HG03108 (cell line): ENCODE measurements around the gene ARHGAP40.

Experiments
- ATAC-seq: cut with Tn5 transposase; IDR thresholded peaks from one replicate; pipeline ENCODE4 v1.9.1; 2021; ENCODE audit warnings: moderate library complexity; ENCODE audit not compliant: unreplicated experiment

The ARHGAP40 gene

GRCh38 chr20:38617011-38617829 is 15.6 kb downstream of the ARHGAP40 start:
- no peak for ATAC-seq

GRCh38 chr20:38617830-38618196 is 16.2 kb downstream of the ARHGAP40 start:
- ATAC-seq, result no peak

- ATAC-seq, result no peak
Measured at GRCh38 chr20:38620441-38620840, 18.8 kb downstream of the ARHGAP40 start.

DNA sequence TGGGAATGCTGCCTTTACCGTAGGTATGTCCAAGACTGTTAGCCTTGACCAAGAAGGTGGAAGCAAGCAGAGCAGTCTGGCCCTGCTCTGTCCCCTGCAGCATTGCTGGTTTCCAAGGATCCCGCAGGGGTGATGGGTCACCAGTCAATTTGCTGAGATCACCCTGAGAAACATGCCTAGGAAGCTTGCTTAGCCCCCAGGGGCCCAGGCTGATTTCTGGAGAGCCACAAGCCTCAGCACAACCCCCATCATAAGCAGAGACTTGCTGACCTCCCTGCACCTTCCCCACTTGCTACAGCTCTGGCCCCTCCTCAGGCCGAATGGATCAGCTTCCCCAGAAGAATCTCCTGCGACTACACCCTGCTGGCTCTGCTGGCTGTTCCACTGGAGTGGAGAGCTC is 21.5 kb downstream of the ARHGAP40 start:
- no peak for ATAC-seq

GRCh38 chr20:38624084-38624483 is 22.5 kb downstream of the ARHGAP40 start:
- no peak for ATAC-seq

DNA sequence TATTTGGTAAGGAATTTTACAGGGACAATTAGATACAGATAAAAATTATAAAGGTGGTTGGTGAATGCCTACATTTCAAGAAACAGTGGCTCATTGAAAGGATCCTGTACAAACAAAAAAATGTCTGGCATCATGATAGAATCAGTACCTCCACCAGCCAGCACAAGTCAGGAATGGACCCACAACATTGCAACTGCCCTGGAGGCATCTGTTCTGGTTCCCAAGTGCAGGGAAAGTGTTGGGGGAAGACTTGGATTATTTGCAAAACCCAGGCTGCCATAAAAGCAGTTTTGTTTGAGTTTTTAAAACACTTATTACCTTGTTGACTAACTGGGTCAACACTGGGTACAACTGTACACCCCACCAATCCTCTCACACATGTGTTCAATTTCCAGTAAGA is 24.3 kb downstream of the ARHGAP40 start:
- no peak for ATAC-seq

- ATAC-seq, result no peak
Measured at GRCh38 chr20:38626921-38627659, 25.5 kb downstream of the ARHGAP40 start.

DNA sequence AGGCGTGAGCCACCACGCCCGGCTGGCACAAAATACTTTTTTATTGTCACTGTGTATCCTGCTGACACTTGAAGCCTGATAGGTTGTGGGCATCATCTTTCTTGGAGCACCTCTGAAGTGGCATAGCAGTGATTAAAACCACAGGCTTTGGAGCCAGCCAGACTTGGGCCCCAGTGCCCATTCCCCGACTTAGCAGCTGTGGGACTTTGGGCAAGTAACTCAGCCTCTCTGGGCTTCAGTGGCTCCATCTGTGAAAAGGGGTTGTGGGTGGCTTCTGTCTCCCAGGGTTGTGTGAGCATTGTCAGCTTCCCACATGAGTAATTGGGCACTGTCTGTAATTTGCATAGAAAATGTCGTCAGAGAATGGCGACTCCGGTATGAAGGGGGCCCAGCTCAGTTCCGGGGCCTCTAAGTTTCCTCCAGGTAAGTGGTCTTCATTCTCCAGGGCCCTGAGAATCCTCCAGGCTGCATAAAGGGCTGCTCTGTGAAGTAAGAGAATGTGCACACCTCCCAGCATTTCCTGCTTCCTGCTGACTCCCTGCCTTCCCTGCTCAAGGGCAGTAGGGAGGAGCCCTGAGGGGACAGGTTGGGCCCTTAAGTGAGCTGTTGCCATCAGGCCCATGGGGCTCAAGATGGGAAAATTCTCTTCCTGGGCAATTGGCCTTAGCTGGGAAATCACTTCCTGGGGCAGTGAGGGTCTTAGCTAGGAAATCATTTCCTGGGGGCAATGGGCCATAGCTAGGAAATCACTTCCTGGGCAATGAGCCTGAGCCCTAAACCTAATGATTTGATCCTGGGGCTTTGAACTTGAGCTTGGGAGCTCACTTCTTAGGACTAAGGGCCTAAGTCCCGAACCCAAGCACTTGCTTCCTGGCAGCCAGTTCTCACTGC is 27.2 kb downstream of the ARHGAP40 start:
- ATAC-seq, result no peak

GRCh38 chr20:38629979-38630378 is 28.4 kb downstream of the ARHGAP40 start:
- no peak for ATAC-seq

- ATAC-seq, result no peak
Measured at GRCh38 chr20:38630727-38631126, 29.1 kb downstream of the ARHGAP40 start.

GRCh38 chr20:38631155-38632022 is 29.8 kb downstream of the ARHGAP40 start:
- no peak for ATAC-seq

GRCh38 chr20:38633577-38634093 is 32.0 kb downstream of the ARHGAP40 start:
- ATAC-seq, result no peak

- no peak for ATAC-seq
Measured at GRCh38 chr20:38635721-38636288, 34.2 kb downstream of the ARHGAP40 start.

- no peak for ATAC-seq
Measured at GRCh38 chr20:38640521-38640920, 38.9 kb downstream of the ARHGAP40 start.

DNA sequence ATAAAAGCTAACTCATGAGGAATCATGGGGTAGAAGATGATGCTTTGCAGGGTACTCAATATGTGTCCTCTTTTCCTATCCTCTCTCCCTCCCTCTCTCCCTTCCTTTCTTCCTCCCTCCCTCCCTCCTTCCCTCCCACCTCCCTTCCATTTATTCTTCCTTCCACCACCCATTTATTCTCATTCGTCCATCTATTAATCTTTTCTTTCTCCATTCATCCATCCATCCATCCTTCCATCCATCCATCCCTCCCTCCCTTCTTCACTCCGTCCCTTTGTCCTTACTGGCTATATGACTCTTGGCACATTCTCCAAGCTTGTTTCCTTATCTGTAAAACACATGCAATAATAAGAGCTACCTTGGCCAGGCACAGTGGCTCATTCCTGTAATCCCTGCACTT is 40.9 kb downstream of the ARHGAP40 start:
- ATAC-seq, result no peak

DNA sequence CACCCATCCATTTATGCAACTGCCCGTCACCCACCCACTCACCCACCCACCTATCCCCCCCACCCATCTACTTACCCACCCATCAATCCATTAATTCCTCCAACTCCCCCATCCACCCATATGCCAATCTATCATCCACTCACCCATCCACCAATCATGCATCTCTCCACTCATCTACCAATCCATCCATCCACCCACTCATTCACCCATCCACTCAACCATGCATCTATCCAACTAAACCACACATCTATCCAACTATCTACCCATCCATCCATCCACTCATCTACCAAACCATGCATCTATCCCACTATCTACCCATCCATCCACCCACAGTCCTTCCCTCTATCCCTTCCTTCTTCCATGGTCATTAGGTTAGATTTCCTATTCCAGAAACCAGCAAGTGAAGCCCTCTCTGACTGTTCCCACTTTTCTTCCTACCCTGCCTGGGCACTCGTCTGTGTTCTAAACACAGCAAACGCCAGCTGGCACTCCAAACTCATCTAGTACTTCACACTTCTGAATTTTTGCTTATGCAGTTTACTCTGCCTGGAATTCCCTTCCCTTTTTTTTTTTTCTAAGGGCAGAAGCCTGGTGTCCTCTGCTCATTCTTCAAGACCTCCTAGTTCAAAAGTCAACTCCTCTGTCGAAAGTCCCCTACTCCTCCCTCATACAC is 43.1 kb downstream of the ARHGAP40 start:
- ATAC-seq, result no peak

- ATAC-seq, result no peak
Measured at GRCh38 chr20:38645351-38645750, 43.7 kb downstream of the ARHGAP40 start.

DNA sequence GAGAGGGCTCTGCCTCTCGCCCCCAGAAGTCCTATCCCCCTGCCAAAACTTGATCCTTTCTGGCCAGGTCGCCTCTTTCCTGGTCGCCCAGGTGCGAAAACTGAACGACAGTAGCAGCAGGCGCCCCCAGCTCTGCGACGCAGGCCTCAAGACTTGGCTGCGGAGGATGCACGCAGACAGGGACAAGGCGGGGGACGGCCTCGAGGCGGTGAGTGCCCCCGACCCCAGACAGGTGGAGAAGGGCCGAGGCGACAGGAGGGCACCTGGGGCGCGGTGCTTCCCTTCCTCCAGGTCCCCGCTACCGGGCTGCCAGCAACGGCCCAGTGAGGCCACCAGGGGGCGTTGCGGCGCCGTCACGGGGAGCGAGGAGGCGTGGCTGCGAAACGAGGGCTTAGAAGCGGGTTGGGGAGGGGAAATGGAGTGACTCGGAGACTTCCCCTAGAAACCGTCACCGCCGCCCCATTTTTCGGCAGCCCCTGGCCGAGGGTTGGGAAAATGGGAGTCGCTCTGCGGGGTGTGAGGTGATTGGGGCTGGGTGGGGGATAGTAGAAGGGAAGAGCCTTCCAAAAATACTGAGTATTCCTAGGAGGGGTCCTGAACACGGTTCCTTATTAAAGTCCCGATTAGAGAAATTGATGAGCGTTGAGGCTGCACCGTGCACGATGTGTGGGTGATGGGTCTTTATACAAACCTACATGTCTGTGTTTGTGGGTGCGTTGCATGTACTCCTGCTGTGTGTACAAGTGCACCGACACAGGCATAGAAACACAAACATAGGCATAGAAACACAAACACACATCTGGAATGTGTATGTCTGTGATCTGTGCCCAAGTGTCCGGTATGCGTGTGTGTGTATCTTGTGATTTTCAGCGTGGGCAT is 44.6 kb downstream of the ARHGAP40 start:
- peak; percentile 64 for ATAC-seq
